Lung microvascular endothelial cell (primary cell): Measurements from ENCODE around the gene ARFRP1. TPM values are rescaled to one million over a fixed set of nuclear protein-coding genes. Genes with fewer than 3 reads are reported as not detected.
A peak's percentile ranks its signal among the peaks of the same experiment; 100 is the strongest.
"Not testable (repeated sequence)": the region's sequence is repeated elsewhere in the genome, so short reads cannot be mapped to it uniquely, and the experiment has no call there.

Experiments
- DNase-seq, 2 donors: peaks; one replicate each; pipeline versions ENCODE4 v3.0.0 to v3.0.0-alpha.2; 2010; ENCODE audit warnings: low read depth in 2 of 2
- total RNA-seq: library from RNA; depleted of rRNA; stranded (reverse); fragments of >200 nt; gene quantifications from 2 replicates; pipeline ENCODE4 v1.2.1, GENCODE V29; 2014

Gene ARFRP1
- total RNA-seq, 1 donor from 2014 or later = 31.2 TPM

GRCh38 chr20:63657260-63657936, 50.4 kb downstream of the ARFRP1 start:
- DNase-seq = no peak

- DNase-seq = no peak
Observed at GRCh38 chr20:63656451-63656850, 51.3 kb downstream of the ARFRP1 start.

- no peak for DNase-seq
Observed at GRCh38 chr20:63655249-63655648, 52.5 kb downstream of the ARFRP1 start.

GRCh38 chr20:63653974-63654668, 53.7 kb downstream of the ARFRP1 start:
- DNase-seq = no peak

GRCh38 chr20:63653041-63653973, 54.5 kb downstream of the ARFRP1 start, which contains the start of gene STMN3:
TSS of gene STMN3 (minus strand) at chr20:63653424. CDS start at chr20:63653345, 79 bp downstream.
- peak; percentile 79 for DNase-seq

- DNase-seq = no peak
Observed at GRCh38 chr20:63652192-63652980, 55.4 kb downstream of the ARFRP1 start.

GRCh38 chr20:63651942-63652191, 55.9 kb downstream of the ARFRP1 start:
- DNase-seq = no peak

- DNase-seq = not testable (repeated sequence)
Observed at GRCh38 chr20:63650486-63650885, 57.3 kb downstream of the ARFRP1 start.

GRCh38 chr20:63648895-63649589, 58.7 kb downstream of the ARFRP1 start:
- no peak for DNase-seq

Other genes starting within 250 kb of the ARFRP1 start
- gene KCNQ2, start 235.3 kb downstream of the ARFRP1 start, total RNA-seq = not detected in 2 replicates
- gene EEF1A2, start 208.9 kb downstream of the ARFRP1 start, total RNA-seq = 5.2 and 14.8 TPM in 2 replicates
- gene PPDPF, start 187.2 kb downstream of the ARFRP1 start, total RNA-seq = 16.3 and 21.2 TPM in 2 replicates
- under 0.01 TPM in 1 of 2 replicates, not detected in the other for gene PTK6, start 170.6 kb downstream of the ARFRP1 start, total RNA-seq
- gene SRMS, start 160.2 kb downstream of the ARFRP1 start, total RNA-seq = not detected in 2 replicates
- gene FNDC11, start 153.8 kb downstream of the ARFRP1 start, total RNA-seq = 0.87 and 2.6 TPM in 2 replicates
- 21.1 and 35.5 TPM in 2 replicates for gene HELZ2, start 133.7 kb downstream of the ARFRP1 start, total RNA-seq
- 5.4 and 7.3 TPM in 2 replicates for gene GMEB2, start 80.9 kb downstream of the ARFRP1 start, total RNA-seq
- under 0.01 and 1.1 TPM in 2 replicates for gene STMN3, start 54.6 kb downstream of the ARFRP1 start, total RNA-seq
- gene RTEL1, start 49.7 kb downstream of the ARFRP1 start, total RNA-seq = 4.4 and 4.6 TPM in 2 replicates
- 3.2 and 12.6 TPM in 2 replicates for gene TNFRSF6B, start 11.3 kb downstream of the ARFRP1 start, total RNA-seq
- gene ZGPAT, start 63 bp upstream of the ARFRP1 start, total RNA-seq = 7.0 and 11.7 TPM in 2 replicates
- 0.87 and 1.4 TPM in 2 replicates for gene LIME1, start 28.7 kb upstream of the ARFRP1 start, total RNA-seq
- gene SLC2A4RG, start 31.8 kb upstream of the ARFRP1 start, total RNA-seq = 6.3 and 6.5 TPM in 2 replicates
- 37.7 and 46.4 TPM in 2 replicates for gene ZBTB46, start 123.3 kb upstream of the ARFRP1 start, total RNA-seq
- not detected in 2 replicates for gene ABHD16B, start 153.5 kb upstream of the ARFRP1 start, total RNA-seq
- gene TPD52L2, start 157.3 kb upstream of the ARFRP1 start, total RNA-seq = 96.3 and 113 TPM in 2 replicates
- gene DNAJC5, start 187.2 kb upstream of the ARFRP1 start, total RNA-seq = 58.4 and 68.5 TPM in 2 replicates
- gene UCKL1, start 248.4 kb upstream of the ARFRP1 start, total RNA-seq = 25.5 and 29.6 TPM in 2 replicates